ENCODE results near the gene ANKLE2. TPM values are rescaled to one million over a fixed set of nuclear protein-coding genes. Genes with fewer than 3 reads are reported as not detected.
A peak's percentile ranks its signal among the peaks of the same experiment; 100 is the strongest.

The ANKLE2 gene
- total and polyA plus RNA-seq, 2 of the 13 experiments (the other 11 are each of a cell fraction or from before 2014, with no cell fraction given): 35.3 to 37.1 TPM

DNA sequence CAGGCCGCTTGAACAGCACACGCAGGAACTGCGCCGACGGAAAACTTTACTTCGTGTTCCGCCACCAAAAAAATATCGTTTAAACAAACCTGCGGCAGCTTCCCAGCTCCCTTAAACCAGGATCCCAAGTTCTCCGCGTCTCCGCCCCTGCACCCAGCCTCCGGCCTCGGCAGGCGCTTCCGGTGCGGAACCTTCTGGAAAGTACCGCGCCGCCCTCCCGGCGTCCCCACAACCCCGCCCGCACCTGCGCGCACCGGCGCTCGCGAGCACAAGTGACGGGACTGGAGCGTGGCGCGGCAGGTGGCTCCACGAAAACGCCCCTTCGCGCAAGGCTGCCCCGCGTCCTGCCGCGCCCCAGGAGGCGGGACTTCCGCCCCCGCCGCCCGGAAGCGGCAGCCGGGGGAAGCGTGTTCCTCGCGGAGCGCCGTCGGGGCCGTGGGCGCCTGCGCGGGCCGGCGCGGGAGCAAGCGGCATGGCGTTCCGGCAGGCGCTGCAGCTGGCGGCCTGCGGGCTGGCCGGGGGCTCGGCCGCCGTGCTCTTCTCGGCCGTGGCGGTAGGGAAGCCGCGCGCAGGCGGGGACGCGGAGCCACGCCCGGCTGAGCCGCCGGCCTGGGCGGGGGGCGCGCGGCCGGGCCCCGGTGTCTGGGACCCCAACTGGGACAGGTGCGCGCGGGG lies 51.1 kb downstream of the ANKLE2 start, which contains the start of gene PGAM5 (continued):
- TF ChIP-seq NPAS2 (CRISPR knock-in tag; IDR thresholded peaks at IDR 0.05; ENCODE audit: borderline replicate concordance): no peak
- TF ChIP-seq ESRRA (CRISPR knock-in tag; IDR thresholded peaks at IDR 0.05; ENCODE audit: low read depth): 0 out of 2 replicates have a peak, but pooled peaks have one; percentile 25
- TF ChIP-seq ZNF121 (CRISPR knock-in tag; IDR thresholded peaks at IDR 0.05): 0 out of 2 replicates have a peak, but pooled peaks have one; percentile 38
- 0 out of 2 replicates have a peak, but pooled peaks have one; percentile 65 for TF ChIP-seq RERE (CRISPR knock-in tag; IDR thresholded peaks at IDR 0.05; ENCODE audit: low read depth)
- TF ChIP-seq GATAD1 (CRISPR knock-in tag; IDR thresholded peaks at IDR 0.05): peak; percentile 84
- TF ChIP-seq, protein P1, sequence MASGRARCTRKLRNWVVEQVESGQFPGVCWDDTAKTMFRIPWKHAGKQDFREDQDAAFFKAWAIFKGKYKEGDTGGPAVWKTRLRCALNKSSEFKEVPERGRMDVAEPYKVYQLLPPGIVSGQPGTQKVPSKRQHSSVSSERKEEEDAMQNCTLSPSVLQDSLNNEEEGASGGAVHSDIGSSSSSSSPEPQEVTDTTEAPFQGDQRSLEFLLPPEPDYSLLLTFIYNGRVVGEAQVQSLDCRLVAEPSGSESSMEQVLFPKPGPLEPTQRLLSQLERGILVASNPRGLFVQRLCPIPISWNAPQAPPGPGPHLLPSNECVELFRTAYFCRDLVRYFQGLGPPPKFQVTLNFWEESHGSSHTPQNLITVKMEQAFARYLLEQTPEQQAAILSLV (CRISPR knock-in tag; IDR thresholded peaks at IDR 0.05; ENCODE audit: borderline replicate concordance): no peak
- peak; percentile 43 for TF ChIP-seq SKI (IDR thresholded peaks at IDR 0.05; ENCODE audit: partially characterized antibody)
- TF ChIP-seq ZFP41 (CRISPR knock-in tag; IDR thresholded peaks at IDR 0.05; ENCODE audit: borderline replicate concordance): 0 out of 2 replicates have a peak, but pooled peaks have one; percentile 52
- 0 out of 2 replicates have a peak, but pooled peaks have one; percentile 8 for TF ChIP-seq MNT (IDR thresholded peaks at IDR 0.05)
- TF ChIP-seq SALL2 (CRISPR knock-in tag; IDR thresholded peaks at IDR 0.05): peak; percentile 78; the same call in 1 of the 2 replicates
- TF ChIP-seq CHD2 (IDR thresholded peaks at IDR 0.05; ENCODE audit: low read depth, low read length): peak; percentile 87
- TF ChIP-seq, protein P2, sequence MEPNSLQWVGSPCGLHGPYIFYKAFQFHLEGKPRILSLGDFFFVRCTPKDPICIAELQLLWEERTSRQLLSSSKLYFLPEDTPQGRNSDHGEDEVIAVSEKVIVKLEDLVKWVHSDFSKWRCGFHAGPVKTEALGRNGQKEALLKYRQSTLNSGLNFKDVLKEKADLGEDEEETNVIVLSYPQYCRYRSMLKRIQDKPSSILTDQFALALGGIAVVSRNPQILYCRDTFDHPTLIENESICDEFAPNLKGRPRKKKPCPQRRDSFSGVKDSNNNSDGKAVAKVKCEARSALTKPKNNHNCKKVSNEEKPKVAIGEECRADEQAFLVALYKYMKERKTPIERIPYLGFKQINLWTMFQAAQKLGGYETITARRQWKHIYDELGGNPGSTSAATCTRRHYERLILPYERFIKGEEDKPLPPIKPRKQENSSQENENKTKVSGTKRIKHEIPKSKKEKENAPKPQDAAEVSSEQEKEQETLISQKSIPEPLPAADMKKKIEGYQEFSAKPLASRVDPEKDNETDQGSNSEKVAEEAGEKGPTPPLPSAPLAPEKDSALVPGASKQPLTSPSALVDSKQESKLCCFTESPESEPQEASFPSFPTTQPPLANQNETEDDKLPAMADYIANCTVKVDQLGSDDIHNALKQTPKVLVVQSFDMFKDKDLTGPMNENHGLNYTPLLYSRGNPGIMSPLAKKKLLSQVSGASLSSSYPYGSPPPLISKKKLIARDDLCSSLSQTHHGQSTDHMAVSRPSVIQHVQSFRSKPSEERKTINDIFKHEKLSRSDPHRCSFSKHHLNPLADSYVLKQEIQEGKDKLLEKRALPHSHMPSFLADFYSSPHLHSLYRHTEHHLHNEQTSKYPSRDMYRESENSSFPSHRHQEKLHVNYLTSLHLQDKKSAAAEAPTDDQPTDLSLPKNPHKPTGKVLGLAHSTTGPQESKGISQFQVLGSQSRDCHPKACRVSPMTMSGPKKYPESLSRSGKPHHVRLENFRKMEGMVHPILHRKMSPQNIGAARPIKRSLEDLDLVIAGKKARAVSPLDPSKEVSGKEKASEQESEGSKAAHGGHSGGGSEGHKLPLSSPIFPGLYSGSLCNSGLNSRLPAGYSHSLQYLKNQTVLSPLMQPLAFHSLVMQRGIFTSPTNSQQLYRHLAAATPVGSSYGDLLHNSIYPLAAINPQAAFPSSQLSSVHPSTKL (CRISPR knock-in tag; IDR thresholded peaks at IDR 0.05): peak; percentile 67
- no peak for TF ChIP-seq HHEX (CRISPR knock-in tag; IDR thresholded peaks at IDR 0.05)
- 0 out of 2 replicates have a peak, but pooled peaks have one; percentile 46 for TF ChIP-seq ZNF550 (CRISPR knock-in tag; IDR thresholded peaks at IDR 0.05; ENCODE audit: borderline replicate concordance)
- peak; percentile 77 for TF ChIP-seq POLR2AphosphoS5 (IDR thresholded peaks at IDR 0.05; ENCODE audit: low read depth, low read length)
- TF ChIP-seq MEIS1 (CRISPR knock-in tag; IDR thresholded peaks at IDR 0.05; ENCODE audit: borderline replicate concordance): no peak
- TF ChIP-seq ZNF274 (CRISPR knock-in tag; IDR thresholded peaks at IDR 0.05): peak; percentile 74
